Measurements from ENCODE around the gene CERS6. TPM values are rescaled to one million over a fixed set of nuclear protein-coding genes. Genes with fewer than 3 reads are reported as not detected.

The CERS6 gene
- total RNA-seq, 1 donor from 2014 or later = 30.8 TPM

GRCh38 chr2:168541858-168542257 lies 85.8 kb downstream of the CERS6 start:
- Mint-ChIP-seq H3K27ac (ENCODE audit: unreplicated experiment) (peak overlapping the region; percentile 46), H3K9me3 (ENCODE audit: low read depth) (peaks cover 17% of the 10 kb centered on the region), H3K36me3 (ENCODE audit: low read depth) (peaks cover 10% of the 10 kb centered on the region), H3K4me3 (ENCODE audit: unreplicated experiment) (no peak overlapping the region), H3K27me3 (ENCODE audit: low read depth) (no peaks in the 10 kb centered on the region), H3K4me1 (ENCODE audit: low read depth) (peaks cover 40% of the 10 kb centered on the region)
- no peak for DNase-seq (ENCODE audit: low spot score)
- no peak for TF ChIP-seq CTCF (IDR thresholded peaks at IDR 0.05)

- Mint-ChIP-seq H3K4me1 (ENCODE audit: low read depth) (peaks cover 33% of the 10 kb centered on the region), H3K27ac (ENCODE audit: unreplicated experiment) (no peak overlapping the region), H3K36me3 (ENCODE audit: low read depth) (peaks cover 15% of the 10 kb centered on the region)
Measured at GRCh38 chr2:168543037-168543436, 87.0 kb downstream of the CERS6 start.

GRCh38 chr2:168543935-168544334 lies 87.9 kb downstream of the CERS6 start:
- Mint-ChIP-seq H3K36me3 (ENCODE audit: low read depth) (peaks cover 15% of the 10 kb centered on the region), H3K9me3 (ENCODE audit: low read depth) (peaks cover 17% of the 10 kb centered on the region), H3K27ac (ENCODE audit: unreplicated experiment) (no peak overlapping the region), H3K27me3 (ENCODE audit: low read depth) (no peaks in the 10 kb centered on the region), H3K4me1 (ENCODE audit: low read depth) (peaks cover 27% of the 10 kb centered on the region), H3K4me3 (ENCODE audit: unreplicated experiment) (no peak overlapping the region)
- DNase-seq (ENCODE audit: low spot score) = no peak
- TF ChIP-seq CTCF (IDR thresholded peaks at IDR 0.05) = no peak

More at GRCh38 chr2:168543037-168543436, 87.0 kb downstream of the CERS6 start:
- Mint-ChIP-seq H3K9me3 (ENCODE audit: low read depth) (peaks cover 17% of the 10 kb centered on the region), H3K27me3 (ENCODE audit: low read depth) (no peaks in the 10 kb centered on the region), H3K4me3 (ENCODE audit: unreplicated experiment) (no peak overlapping the region)
- no peak for DNase-seq (ENCODE audit: low spot score)
- TF ChIP-seq CTCF (IDR thresholded peaks at IDR 0.05) = no peak

GRCh38 chr2:168545439-168546082 lies 89.5 kb downstream of the CERS6 start:
- no peak overlapping the region for H3K4me3 Mint-ChIP-seq (ENCODE audit: unreplicated experiment)
- peak overlapping the region; percentile 53 for H3K27ac Mint-ChIP-seq (ENCODE audit: unreplicated experiment)

GRCh38 chr2:168550670-168551069 lies 94.6 kb downstream of the CERS6 start:
- peaks cover 19% of the 10 kb centered on the region for H3K4me1 Mint-ChIP-seq (ENCODE audit: low read depth)
- no peaks in the 10 kb centered on the region for H3K9me3 Mint-ChIP-seq (ENCODE audit: low read depth)
- no peak overlapping the region for H3K4me3 Mint-ChIP-seq (ENCODE audit: unreplicated experiment)
- H3K36me3 Mint-ChIP-seq (ENCODE audit: low read depth) = peaks cover 6% of the 10 kb centered on the region
- no peaks in the 10 kb centered on the region for H3K27me3 Mint-ChIP-seq (ENCODE audit: low read depth)
- H3K27ac Mint-ChIP-seq (ENCODE audit: unreplicated experiment) = no peak overlapping the region
- no peak for TF ChIP-seq CTCF (IDR thresholded peaks at IDR 0.05)
- no peak for DNase-seq (ENCODE audit: low spot score)

More at GRCh38 chr2:168545439-168546082, 89.5 kb downstream of the CERS6 start:
- Mint-ChIP-seq H3K27me3 (ENCODE audit: low read depth) (no peaks in the 10 kb centered on the region), H3K9me3 (ENCODE audit: low read depth) (peaks cover 6% of the 10 kb centered on the region), H3K36me3 (ENCODE audit: low read depth) (peaks cover 11% of the 10 kb centered on the region), H3K4me1 (ENCODE audit: low read depth) (peaks cover 27% of the 10 kb centered on the region)
- TF ChIP-seq CTCF (IDR thresholded peaks at IDR 0.05) = no peak
- DNase-seq (ENCODE audit: low spot score) = no peak
